ENCODE measurements around the gene CUL1. TPM values are rescaled to one million over a fixed set of nuclear protein-coding genes. Genes with fewer than 3 reads are reported as not detected.

CUL1 gene
- total and polyA plus RNA-seq, 2 experiments from 2014 or later: 35.6 to 71.3 TPM

- no peak for TF ChIP-seq REST (IDR thresholded peaks at IDR 0.05; ENCODE audit: unreplicated experiment)
- TF ChIP-seq EZH2phosphoT487 (IDR thresholded peaks at IDR 0.05; ENCODE audit: unreplicated experiment): no peak
- no peak for TF ChIP-seq ZNF331 (CRISPR knock-in tag; IDR thresholded peaks at IDR 0.05; ENCODE audit: low read depth)
- TF ChIP-seq CREB1 (CRISPR knock-in tag; IDR thresholded peaks at IDR 0.05; ENCODE audit: low read depth): no peak
- no peak for TF ChIP-seq CTCF (conservative IDR thresholded peaks at IDR 0.05; ENCODE audit: low read depth in 2 of 2)
- no peak for TF ChIP-seq JUNB (IDR thresholded peaks at IDR 0.05; ENCODE audit: unreplicated experiment)
- TF ChIP-seq ZNF114 (CRISPR knock-in tag; IDR thresholded peaks at IDR 0.05): no peak
- no peak for TF ChIP-seq POLR2AphosphoS5 (IDR thresholded peaks at IDR 0.05; ENCODE audit: low read depth)
Measured at GRCh38 chr7:148814922-148815559, 116.3 kb downstream of the CUL1 start (continued).

- no peak overlapping the region for H3K4me3 Mint-ChIP-seq
- peaks cover 2% of the 10 kb centered on the region for H3K27me3 Mint-ChIP-seq (ENCODE audit: insufficient read depth, low read depth, poor library complexity)
- Histone ChIP-seq H3K36me3 (ENCODE audit: insufficient read depth) (peaks cover 14% of the 10 kb centered on the region; the same call in 1 of the 2 replicates), H3K4me3 (no peak overlapping the region), H3K27me3 (ENCODE audit: insufficient read depth) (no peaks in the 10 kb centered on the region), H3K4me1 (ENCODE audit: insufficient read depth) (0 out of 2 replicates have a peak, but pooled peaks cover 7% of the 10 kb centered on the region), H2AFZ (no peak overlapping the region), H4K20me1 (replicated peaks; ENCODE audit: insufficient read depth) (no peaks in the 10 kb centered on the region), H3F3A (replicated peaks; ENCODE audit: low read depth) (no peaks in the 10 kb centered on the region), H3K79me2 (replicated peaks; ENCODE audit: insufficient read depth) (no peaks in the 10 kb centered on the region), H3K9me2 (ENCODE audit: insufficient read depth) (no peaks in the 10 kb centered on the region), H3K27ac (ENCODE audit: low read depth) (0 out of 2 replicates have a peak overlapping the region, but pooled peaks have one; percentile 23), H3K4me2 (no peak overlapping the region)
- DNase-seq (ENCODE audit: low spot score): no peak
- H3K27ac Mint-ChIP-seq: no peak overlapping the region
- peaks cover 7% of the 10 kb centered on the region; the same call in 2 of the 3 replicates for H3K4me1 Mint-ChIP-seq
- H3K36me3 Mint-ChIP-seq (ENCODE audit: low read depth): peaks cover 60% of the 10 kb centered on the region
- ATAC-seq: no peak
- H3K9me3 Mint-ChIP-seq: no peaks in the 10 kb centered on the region
- TF ChIP-seq CTCF (conservative IDR thresholded peaks at IDR 0.05; ENCODE audit: low read depth in 2 of 2): no peak
- no peak for TF ChIP-seq JUNB (IDR thresholded peaks at IDR 0.05; ENCODE audit: unreplicated experiment)
- no peak for TF ChIP-seq STAT1 (IDR thresholded peaks at IDR 0.05; ENCODE audit: unreplicated experiment)
- TF ChIP-seq EZH2 (IDR thresholded peaks at IDR 0.05; ENCODE audit: low read depth, unreplicated experiment): no peak
- TF ChIP-seq ETS1 (IDR thresholded peaks at IDR 0.05): no peak
- no peak for TF ChIP-seq ZNF331 (CRISPR knock-in tag; IDR thresholded peaks at IDR 0.05; ENCODE audit: low read depth)
- no peak for TF ChIP-seq EZH2phosphoT487 (IDR thresholded peaks at IDR 0.05; ENCODE audit: unreplicated experiment)
- no peak for TF ChIP-seq NANOG (IDR thresholded peaks at IDR 0.05; ENCODE audit: borderline replicate concordance)
- TF ChIP-seq CREB1 (CRISPR knock-in tag; IDR thresholded peaks at IDR 0.05; ENCODE audit: low read depth): no peak
- no peak for TF ChIP-seq POLR2AphosphoS5 (IDR thresholded peaks at IDR 0.05; ENCODE audit: low read depth)
- TF ChIP-seq REST (IDR thresholded peaks at IDR 0.05; ENCODE audit: unreplicated experiment): no peak
- TF ChIP-seq ZNF114 (CRISPR knock-in tag; IDR thresholded peaks at IDR 0.05): no peak
Measured at GRCh38 chr7:148815612-148816011, 116.9 kb downstream of the CUL1 start.
